ENCODE measurements around the gene RPS6KA2.
A peak's percentile ranks its signal among the peaks of the same experiment; 100 is the strongest.

Gene RPS6KA2

GRCh38 chr6:166567813-166568212 is 59.2 kb downstream of the RPS6KA2 start:
- no peak for DNase-seq

- DNase-seq: no peak
These were observed 59.9 kb downstream of the RPS6KA2 start for GRCh38 chr6:166567107-166567506.

- no peak for DNase-seq
These were observed 60.7 kb downstream of the RPS6KA2 start for GRCh38 chr6:166566026-166567011.

- DNase-seq: no peak
These were observed 61.7 kb downstream of the RPS6KA2 start for GRCh38 chr6:166565084-166565967.

- DNase-seq: peak; percentile 3
These were observed 63.2 kb downstream of the RPS6KA2 start for GRCh38 chr6:166563805-166564204.

- DNase-seq: no peak
These were observed 63.9 kb downstream of the RPS6KA2 start for GRCh38 chr6:166563200-166563599.

GRCh38 chr6:166562726-166563125 is 64.3 kb downstream of the RPS6KA2 start:
- no peak for DNase-seq

- no peak for DNase-seq
These were observed 65.2 kb downstream of the RPS6KA2 start for GRCh38 chr6:166561771-166562359.

GRCh38 chr6:166560222-166560621 is 66.8 kb downstream of the RPS6KA2 start:
- no peak for DNase-seq

GRCh38 chr6:166559662-166560061 is 67.4 kb downstream of the RPS6KA2 start:
- no peak for DNase-seq

GRCh38 chr6:166559211-166559610 is 67.8 kb downstream of the RPS6KA2 start:
- no peak for DNase-seq

- DNase-seq: no peak
These were observed 68.7 kb downstream of the RPS6KA2 start for GRCh38 chr6:166558156-166559005.

GRCh38 chr6:166556863-166557322 is 70.2 kb downstream of the RPS6KA2 start:
- DNase-seq: peak; percentile 21

- no peak for DNase-seq
These were observed 70.7 kb downstream of the RPS6KA2 start for GRCh38 chr6:166556336-166556735.

GRCh38 chr6:166555086-166555485 is 72.0 kb downstream of the RPS6KA2 start:
- DNase-seq: no peak

GRCh38 chr6:166554316-166554715 is 72.7 kb downstream of the RPS6KA2 start:
- DNase-seq: no peak

GRCh38 chr6:166553563-166554271 is 73.3 kb downstream of the RPS6KA2 start:
- no peak for DNase-seq

GRCh38 chr6:166552600-166552999 is 74.5 kb downstream of the RPS6KA2 start:
- DNase-seq: no peak

- DNase-seq: no peak
These were observed 75.1 kb downstream of the RPS6KA2 start for GRCh38 chr6:166551754-166552495.

GRCh38 chr6:166546653-166547052 is 80.4 kb downstream of the RPS6KA2 start:
- no peak for DNase-seq
